NOMO-1 (cell line): ENCODE measurements around the gene EMC6.
"Not testable (repeated sequence)": the region's sequence is repeated elsewhere in the genome, so short reads cannot be mapped to it uniquely, and the experiment has no call there.

ENCODE experiments used
- DNase-seq, 2 experiments: peaks; one replicate each; lab custom pipeline; 2025; ENCODE audit not compliant: unreplicated experiment in 2 of 2; lab: John Stamatoyannopoulos, UW

Gene EMC6

DNA sequence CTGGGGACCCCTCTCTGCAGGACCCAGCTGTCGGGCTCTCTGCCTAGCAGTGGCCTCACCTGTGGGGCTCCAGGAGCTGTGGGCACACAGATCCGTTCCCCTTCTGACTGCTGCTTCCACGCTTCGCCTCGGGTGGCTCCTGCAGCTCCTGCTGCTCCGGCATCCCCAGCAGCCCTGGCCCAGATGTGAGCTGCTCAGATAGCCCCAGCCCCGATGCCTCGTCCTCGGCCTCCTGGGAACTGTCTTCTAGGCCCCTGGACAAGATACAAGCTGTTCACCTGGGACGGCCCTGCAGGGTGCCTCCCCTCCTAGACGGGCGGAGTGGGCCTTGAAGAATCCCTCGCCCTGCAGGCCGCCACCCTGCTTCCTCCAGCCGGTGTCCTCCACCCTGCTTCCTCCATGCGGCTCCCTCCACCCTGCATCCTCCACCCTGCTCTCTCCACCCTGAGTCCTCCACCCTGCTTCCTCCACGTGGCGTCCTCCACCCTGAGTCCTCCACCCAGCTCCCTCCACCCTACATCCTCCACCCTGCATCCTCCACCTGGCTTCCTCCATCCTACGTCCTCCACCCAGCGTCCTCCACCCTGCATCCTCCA is 11.0 kb downstream of the EMC6 start:
- DNase-seq = no peak

DNA sequence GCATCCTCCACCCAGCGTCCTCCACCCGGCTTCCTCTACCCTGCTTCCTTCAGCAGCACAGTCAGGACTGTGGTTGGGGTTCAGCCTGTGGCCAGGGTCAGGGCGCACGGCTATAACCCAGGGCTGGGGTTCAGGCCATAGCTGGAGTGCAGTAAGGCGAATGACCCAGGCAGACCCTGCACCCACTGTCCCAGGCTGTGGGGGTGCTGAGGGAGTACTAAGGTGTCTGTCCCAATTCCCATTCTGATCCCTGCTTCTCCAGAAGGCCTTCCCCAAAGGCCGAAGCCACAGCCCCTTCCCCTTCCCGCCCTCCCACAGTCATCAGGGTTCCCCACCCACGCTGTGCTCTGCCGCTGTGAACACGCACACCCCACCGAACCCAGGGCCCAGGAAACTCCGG is 12.4 kb downstream of the EMC6 start:
- DNase-seq = no peak

DNA sequence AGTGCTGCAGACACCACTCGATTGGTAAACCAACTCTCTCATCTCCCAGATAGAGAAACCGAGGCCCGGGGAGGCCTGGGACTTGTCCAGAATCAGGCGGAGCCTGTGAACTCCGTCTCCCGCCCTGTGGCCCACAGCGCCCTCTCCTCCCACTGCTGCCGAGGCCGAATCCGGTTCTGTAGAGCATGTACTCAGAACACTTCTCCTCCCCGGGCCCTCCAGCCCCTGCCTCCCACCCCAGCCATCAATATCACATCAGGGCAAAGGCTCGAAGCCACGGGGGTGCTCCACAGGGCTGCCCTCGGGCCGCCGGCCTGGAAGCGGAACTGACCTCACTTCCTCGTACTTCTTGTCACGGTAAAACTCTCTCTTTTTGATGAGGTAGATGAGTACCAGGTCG is 13.0 kb downstream of the EMC6 start:
- DNase-seq = no peak

DNA sequence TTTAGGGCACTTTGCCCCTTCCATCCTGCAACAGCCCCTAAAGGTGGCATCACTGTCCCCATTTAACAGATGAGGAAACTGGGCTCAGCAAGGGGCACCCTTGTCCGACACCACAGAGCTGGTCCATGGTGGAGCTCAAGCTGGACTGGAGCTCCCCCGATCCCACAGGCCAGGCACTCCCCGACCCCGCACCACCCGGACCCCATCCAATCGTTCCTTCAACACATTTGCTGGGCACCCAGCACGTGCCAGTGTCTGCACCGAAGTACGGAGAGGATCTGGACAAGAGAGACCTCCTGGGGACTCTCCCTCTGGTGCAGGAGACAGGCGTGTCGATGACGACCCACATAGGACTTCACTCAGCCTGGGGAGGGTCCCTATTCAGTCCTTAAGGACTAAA is 13.4 kb downstream of the EMC6 start:
- DNase-seq = no peak

DNA sequence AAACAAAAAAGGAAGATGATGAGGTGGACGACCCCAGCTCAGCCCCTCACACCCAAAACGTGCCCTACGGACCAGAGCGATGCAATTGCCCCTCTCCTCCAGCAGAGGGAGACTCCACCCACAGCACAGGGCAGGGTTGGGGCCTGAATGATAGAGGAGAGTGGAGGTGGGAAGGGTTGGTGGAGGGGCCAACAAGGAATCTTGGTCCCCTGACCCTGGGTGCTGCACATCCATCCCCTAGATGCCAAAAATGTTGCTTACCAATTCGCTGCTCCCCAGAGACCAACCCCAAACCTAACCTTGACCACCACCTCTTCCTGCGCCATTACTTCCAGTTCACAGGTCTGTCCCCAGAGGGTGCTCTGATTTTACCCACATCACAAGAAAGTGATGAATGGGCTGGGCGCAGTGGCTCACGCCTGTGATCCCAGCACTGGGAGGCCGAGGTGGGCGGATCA is 14.5 kb downstream of the EMC6 start:
- DNase-seq = peak in 1 of 2 experiments; percentile 24

DNA sequence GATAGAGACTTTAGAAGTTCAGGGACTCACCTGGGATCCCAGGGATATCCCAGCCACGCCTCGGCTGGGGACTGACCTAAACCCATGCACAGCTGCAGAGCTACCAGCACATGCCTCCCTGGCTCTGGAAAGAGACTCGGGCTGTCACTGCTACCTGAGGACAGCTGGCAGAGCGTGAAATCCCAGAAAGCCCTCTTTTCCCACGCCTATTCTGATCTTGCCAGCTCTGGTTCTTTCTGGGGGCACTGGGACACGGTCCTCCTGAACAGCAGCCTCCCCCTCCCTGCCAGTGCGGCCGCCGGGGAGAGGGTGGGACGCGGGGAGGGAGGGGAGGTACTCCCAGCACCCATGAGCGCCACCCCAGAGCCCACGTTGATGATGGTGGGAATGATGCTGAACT is 16.6 kb downstream of the EMC6 start:
- no peak for DNase-seq

DNA sequence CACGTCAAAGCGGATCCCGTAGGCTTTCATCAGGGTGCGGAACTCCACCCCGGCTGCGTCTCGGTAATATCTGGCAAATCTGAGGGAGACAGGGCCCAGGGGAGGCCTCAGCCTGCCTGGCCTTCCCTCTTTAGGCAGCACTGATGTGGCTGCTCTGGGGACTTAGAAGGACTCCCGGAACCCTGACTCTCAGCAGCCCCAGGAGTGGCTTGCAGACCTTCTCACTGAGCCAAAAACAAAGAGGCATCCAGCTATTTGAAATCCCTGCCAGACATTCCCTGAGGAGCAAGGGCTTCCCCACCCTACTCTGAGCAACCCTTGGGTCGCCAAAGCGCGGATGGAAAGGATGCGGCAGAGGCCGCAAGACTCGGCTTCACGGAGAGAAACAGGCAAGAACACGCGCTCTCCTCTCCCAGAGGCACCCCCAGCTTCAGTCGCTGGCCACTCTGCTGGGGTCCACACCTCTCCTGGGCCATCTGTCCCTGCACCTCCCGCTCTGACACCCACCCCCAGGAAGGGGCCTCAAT is 19.5 kb downstream of the EMC6 start:
- DNase-seq = no peak

DNA sequence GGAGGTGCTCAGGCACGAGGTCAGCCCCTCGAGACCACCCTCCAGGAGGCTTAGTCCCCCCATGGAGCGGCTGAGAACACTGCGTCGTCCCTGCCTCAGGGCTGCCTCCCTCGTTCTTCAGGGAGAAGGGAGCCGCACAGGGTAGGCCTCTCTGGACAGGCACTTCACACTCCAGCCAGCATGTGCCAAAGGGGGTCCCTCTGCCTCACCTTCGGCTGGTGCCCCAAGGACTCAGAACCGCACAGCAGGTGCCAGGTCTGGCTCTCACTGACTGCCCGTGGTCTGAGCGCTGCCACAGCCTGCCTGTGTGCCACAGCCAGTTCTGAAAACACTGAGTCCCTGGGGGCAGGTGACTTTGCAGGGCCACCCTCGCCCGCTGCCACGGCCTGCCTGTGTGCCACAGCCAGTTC is 20.2 kb downstream of the EMC6 start:
- DNase-seq = no peak

DNA sequence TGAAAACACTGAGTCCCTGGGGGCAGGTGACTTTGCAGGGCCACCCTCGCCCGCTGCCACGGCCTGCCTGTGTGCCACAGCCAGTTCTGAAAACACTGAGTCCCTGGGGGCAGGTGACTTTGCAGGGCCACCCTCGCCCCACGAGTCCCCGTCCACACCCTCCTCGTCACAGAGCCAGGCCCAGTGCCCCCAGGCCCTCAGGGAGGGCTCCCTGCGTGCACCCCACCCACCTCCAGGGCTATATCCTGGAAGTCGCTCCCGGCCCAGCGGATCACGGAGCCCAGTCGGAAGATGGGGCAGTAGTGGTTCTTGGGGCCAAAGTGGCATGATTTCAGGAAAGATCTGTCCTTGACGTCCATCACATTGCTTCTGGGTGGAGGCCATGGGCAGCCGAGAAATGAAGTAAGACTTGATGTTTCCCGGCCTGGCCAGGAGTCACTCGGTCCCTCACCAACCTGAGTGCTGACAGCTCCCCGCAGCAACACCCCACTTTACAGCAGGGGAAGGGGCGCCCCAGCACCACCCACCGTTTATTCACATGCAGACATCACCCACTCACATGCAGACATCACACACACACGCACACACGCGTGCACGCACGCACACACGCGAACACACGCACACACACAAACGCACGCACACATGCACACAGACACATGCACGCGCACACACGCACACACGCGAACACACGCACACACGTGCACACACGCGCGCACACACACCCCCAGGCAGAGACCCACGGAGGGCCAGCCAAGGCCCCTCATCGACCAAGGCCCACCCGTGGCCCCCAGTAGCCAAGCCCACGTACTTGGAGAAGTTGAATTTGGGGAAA is 20.9 kb downstream of the EMC6 start:
- DNase-seq = no peak

DNA sequence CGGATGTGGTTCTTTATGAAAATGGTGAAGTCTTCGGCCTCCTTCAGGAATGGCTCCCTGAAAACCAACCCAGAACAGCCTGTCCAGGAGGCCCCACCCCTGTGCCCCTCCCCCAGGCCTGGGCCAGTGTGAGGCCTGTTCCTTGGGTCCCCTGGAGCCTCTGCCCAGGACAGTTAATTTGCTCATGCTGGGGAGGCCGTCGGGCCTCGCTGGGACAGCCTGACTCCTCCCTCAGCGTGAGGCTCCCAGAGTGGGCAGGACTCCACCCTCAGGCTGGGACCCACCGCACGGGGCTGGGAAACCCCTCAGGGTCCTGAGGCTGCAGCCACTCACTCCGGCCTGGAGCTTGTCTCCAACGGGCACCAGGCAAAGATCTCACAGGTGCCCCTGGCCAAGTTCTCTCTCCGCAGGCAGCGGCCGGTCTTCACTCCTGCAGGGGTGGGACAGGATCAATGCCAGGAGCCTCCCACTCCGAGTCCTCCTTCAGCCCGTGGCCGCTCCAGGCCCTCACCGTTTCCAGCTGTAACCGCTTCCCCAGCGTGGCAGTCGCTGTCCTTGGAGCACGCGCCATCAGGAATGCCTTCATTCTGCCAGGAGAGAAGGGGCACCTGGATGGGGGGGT is 21.6 kb downstream of the EMC6 start:
- DNase-seq = no peak

DNA sequence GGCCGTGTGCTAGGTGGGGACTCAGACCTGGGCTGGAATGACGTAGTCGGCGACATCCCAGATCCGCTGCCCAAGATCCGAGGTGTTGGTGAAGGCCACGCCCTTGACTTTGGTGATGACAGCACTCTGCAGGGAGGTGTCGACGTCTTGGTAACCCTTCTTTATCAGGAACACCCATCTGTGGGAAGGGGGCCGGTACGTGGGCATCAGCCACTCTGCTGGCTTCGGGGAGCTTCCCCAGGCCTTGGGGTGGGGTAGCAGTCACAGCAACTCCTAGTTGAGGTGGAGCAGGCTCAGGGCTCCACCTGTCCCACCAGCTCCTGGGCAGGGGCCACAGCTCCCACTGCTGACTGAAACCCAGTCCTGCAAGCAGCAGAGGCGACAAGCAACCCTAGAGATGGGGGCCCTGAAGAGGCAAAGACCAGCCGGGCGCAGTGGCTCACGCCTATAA is 23.0 kb downstream of the EMC6 start:
- DNase-seq = no peak

DNA sequence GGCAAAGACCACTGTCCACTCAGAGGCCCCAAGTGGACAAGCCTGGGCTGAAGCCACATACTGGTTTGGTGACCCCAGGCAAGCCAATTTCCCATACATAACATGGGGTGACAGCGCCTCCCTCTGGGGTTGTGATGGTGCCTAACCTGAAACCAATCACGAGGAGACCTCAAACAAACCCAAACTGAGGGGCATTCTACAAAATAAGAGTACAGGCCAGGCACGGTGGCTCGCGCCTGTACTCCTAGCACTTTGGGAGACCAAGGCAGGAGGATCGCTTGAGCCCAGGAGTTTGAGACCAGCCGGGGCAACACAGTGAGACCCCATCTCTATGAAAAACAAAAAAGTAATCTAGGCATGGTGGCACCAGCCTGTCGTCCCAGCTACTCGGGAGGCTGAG is 23.7 kb downstream of the EMC6 start:
- no peak for DNase-seq

DNA sequence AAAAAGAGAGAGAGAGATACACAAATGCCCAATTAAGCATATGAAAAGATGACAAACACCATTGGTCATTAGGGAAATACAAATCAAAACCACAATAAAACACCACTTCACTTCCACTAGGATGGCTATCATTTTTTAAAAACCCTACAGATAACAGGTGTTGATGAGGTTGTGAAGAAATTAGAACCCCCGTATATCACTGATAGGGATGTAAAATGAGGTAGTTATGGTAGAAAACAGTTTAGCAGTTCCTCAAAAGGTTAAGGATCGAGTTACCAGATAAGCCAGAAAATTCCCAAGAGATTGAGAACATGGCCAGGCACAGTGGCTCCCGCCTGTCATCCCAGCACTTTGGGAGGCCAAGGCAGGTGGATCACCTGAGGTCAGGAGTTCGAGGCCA is 24.5 kb downstream of the EMC6 start:
- DNase-seq = no peak

DNA sequence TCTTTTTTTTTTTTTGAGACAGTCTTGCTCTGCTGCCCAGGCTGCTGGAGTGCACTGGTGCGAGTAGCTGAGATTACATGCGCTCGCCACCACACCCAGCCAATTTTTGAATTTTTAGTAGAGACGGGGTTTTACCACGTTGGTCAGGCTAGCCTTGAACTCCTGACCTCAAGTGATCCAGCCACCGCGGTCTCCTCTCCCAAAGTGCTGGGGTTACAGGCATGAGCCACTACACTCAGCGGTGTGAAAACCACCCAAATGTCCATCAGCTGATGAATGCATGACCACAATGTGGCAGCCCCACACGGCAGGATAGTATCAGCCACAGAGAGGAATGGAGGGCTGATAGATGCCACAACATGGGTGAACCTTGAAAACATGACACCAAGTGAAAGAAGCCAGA is 25.2 kb downstream of the EMC6 start:
- no peak for DNase-seq

DNA sequence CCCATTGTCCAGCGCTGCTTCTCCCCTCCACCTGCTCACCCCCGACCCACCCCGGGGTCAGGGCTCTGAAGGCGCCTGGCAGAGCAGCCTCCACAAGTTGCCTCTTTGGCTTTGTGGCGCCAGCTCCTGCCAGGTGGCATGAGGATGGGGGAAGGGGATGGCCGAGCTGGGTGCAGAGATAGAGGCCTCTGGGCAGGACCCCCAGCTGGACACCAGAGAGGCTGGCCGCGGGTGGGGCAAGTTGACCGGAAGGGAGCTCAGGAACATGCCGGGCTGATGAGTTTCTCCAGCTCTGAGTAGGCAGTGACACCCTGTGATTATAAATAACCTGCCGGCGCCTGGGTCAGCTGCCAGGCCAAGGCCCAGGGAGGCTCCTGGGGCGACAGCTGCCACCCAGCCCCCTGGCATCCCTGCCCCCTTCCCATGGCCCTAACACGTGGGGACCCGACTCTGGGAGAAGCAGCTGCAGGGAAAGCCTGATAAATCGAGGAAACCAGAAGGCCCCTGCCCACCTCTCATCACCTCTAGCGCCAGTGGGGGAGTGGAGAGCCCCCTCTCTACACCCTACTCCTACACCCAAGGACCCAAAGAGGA is 26.6 kb downstream of the EMC6 start:
- DNase-seq = no peak

DNA sequence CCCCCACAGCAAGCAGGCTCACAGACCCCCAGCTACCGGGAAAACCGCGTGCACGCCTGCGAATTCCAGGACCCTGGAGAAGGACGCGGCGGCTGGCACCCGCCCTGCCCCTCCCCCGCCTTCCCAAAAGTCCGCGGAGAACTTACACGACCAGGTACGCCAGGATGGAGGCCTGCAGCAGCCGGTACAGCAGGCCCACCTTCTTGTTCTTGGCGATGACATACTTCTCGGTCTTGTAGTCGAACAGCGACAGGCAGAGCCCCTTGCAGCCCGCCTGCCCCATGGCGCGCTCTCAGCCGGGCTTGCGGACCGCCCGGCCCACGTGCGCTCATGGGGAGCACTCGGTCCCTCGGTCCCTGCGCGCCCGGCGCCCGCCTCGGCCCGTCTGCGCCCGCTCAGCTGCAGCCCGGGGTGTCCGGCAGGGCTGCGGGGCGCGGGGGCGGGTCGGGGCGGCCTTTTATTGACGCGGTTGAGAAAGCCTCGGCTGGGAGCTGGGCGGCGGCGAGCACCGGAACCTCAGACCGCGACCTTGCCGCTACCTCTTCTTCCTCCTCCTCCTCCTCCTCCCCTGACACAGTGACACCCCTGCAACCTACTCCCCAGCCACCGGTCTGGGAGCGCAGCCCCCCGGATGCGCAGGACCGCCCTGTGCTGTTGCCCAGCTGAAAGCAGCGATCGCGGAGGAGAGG is 27.3 kb downstream of the EMC6 start, which contains the start of gene P2RX5:
TSS of gene P2RX5 (minus strand) at position 433 of the 689 bp plus-strand sequence. CDS start at position 283, 150 bp downstream.
- peak; percentile 42 for DNase-seq

DNA sequence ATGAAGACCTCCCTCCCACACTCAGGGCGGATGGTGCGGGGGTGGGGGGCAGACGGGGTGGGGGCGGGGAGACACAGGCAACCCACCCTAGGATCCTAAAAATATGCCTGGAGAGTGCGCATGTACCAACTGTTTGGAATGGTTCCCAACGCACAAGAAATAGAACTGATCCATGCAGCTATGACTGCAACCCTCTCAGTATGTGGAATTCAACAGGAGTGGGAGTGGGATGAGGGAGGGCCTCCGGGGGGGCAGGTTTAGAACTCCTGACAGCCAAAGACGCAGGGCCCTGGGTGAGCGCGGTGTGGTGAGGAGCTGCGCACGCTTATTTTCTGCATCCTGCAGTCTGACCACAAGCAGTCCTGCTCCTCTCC is 28.5 kb downstream of the EMC6 start:
- no peak for DNase-seq

DNA sequence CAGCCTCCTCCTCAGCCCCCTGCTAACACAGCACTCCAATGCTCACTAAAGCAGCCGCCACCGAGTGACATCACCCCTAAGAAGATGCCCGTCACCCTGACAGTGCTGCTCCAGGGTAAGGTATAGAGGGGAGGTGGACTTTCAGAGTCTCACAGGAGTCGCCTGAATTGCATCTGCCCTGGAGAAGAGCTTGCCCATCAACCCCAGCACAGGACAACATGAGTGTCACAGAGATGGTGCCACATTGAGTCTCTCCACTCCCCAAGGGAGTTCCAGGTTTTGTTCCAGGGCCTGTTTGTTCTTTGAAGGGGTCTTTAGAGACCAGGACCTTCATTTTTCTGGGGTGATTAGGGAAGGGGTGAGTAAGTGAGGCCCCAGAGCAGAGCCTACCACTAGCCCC is 29.5 kb downstream of the EMC6 start:
- DNase-seq = no peak

DNA sequence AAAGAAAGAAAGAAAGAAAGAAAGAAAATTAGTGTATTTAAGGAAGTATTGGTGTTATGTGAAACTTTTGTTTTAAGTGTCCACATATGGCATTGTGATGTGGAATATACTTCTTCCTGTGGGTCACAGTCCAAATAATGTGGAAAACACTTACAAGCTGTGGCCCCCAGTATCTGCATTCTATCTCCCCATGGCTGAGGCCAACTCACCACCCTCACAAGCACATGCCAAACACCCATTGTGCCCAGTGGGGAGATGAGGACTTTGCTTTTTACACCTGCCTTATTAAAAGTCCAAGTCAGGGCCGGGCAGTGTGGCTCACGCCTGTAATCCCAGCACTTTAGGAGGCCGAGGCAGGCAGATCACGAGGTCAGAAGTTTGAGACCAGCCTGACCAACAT is 31.3 kb downstream of the EMC6 start:
- no peak for DNase-seq

DNA sequence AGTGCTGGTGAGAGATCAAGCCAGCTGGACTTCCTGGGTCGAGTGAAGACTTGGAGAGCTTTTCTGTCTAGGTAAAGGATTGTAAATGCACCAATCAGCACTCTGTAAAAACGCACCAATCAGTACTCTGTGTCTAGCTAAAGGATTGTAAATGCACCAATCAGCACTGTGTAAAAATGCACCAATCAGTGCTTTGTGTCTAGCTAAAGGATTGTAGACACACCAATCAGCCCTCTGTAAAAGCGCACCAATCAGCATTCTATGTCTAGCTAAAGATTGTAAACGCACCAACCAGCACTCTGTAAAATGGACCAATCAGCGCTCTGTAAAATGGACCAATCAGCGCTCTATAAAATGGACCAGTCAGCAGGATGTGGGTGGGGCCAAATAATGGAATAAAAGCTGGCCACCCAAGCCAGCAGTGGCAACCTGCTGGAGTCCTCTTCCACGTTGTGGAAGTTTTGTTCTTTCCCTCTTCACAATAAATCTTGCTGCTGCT is 33.5 kb downstream of the EMC6 start:
- not testable (repeated sequence) for DNase-seq
